ENCODE measurements around the gene NISCH.

NISCH gene

DNA sequence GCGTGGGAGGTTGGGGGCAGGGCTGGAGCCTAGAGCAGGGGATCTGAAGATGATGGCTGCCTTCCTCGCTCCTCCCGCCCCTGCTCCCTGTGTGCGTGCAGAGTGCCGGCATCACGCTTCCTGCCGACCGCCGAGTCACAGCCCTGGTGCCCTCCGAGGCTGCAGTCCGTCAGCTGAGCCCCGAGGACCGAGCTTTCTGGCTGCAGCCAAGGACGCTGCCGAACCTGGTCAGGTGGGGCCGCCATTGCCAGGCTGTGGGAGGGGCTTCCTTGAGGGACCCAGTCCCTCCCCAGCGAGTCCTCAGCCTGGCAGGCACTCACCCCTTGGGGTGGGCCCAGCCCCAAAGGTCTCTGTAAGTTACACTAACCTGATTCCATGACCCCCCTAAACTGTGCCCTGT is 57.3 kb downstream of the NISCH start:
- DNase-seq (ENCODE audit: low read depth in 3 of 3), result no peak

DNA sequence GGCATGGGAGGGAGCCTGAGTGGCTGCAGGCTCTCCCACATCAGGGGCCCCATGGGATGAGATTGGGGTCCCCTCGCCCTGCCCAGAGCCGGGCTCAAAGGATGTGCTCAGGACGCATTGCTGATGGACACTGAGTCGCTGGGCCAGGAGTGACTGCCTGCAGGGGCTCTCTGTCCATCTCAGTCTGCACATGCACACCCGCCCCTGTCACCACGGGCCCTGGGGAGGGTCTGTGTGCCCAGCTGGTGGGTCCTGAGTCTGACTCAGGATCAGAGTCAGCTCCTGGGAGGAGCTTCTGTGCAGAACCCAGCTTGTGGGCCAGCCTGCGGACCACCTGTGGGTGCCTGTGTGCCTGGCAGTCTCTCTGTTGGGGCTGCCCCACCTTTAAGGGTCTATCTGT is 57.9 kb downstream of the NISCH start:
- no peak for DNase-seq (ENCODE audit: low read depth in 3 of 3)

DNA sequence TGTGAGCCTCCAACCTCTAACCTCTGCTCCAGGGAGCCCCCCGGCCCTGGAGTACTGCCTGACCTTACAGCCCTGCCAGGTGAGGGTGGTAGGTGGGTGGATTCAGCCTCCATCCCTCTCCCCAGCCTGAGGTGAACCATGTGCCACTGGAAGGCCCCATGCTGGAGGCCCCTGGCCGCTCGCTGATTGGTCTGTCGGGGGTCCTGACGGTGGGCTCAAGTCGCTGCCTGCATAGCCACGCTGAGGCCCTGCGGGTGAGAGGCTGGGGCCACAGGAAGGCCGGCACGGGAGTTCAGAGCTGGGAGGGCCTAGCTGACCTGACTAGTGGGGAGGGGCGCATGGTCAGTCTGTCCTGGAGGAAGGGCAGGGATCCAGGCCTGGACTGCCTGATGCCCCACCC is 59.2 kb downstream of the NISCH start:
- DNase-seq (ENCODE audit: low read depth in 3 of 3), result no peak

DNA sequence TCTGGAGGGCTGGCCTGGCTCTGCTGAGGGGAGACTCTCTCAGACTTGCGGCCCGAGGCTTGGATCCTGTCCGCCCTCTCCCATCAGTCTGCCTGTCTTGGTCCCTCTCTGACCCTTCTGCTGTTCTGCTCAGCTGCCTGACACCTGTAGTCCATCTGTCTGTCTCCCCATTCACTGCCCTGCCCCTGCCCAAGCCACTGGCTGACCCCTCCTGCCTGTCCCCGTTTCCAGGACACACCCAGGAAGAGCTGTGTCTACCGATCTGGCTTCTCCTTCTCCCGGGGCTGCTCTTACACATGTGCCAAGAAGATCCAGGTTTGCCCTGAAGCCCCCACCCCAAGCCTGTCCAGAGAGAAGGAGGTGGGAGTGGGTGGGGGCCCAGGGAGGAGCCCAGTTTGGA is 59.8 kb downstream of the NISCH start:
- DNase-seq (ENCODE audit: low read depth in 3 of 3), result no peak

DNA sequence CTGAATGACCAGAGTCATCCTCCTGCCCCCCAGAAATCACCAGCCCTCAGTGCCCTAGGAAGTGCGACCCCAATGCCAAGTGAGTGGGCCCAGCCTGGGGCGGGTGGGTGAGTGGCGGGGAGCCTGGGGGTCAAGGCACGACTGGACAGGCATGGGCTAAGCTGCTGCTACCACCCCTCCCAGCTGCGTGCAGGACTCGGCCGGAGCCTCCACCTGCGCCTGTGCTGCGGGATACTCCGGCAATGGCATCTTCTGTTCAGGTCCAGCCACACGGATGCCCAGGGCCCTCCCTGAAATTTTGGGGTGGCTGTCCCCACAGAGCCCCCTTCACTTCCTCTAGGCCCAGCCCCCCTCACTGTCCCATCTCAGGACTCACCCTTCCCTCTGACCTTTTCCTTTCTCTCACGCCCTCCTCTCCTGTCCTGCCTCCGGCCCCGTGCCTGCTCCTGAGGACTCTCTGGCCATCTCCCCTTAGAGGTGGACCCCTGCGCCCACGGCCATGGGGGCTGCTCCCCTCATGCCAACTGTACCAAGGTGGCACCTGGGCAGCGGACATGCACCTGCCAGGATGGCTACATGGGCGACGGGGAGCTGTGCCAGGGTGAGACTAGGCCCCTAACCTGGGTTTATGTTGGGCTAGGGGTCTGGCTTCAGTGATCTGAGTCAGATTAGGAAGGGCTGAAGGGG is 61.2 kb downstream of the NISCH start:
- no peak for DNase-seq (ENCODE audit: low read depth in 3 of 3)

DNA sequence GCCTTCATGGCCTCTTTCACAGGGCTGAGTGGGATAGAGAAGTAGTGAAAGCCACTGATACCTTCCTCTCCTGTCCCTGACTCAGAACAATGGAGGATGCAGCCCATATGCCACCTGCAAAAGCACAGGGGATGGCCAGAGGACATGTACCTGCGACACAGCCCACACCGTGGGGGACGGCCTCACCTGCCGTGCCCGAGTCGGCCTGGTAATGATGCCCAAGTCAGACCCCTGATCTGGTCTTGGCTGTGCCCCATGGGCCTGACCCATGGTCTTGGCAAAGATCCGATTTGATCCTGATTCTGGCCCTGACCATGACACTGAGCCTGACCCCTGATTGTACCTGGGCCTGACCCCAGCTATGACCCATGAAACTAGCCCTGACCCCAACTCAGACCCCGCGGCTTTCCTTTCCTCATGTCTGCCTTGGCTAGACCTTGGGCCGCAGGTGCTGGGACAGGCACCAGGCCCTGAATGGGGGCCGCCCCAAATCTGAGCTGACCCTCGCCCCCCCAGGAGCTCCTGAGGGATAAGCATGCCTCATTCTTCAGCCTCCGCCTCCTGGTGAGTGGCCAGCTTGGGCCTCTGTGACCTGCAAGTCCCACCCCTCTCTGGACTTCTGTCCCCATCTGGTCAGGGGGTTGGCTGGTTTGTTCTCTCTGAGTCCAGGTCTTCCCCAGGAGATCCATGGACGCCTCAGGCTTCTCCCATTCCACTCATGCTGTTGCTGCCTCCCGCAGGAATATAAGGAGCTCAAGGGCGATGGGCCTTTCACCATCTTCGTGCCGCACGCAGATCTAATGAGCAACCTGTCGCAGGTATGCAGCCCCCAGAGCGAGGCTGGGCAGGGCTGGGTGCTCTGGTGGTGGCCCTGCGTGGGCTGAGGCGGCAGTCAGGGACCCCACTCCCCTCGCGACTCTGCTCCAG is 62.7 kb downstream of the NISCH start:
- no peak for DNase-seq (ENCODE audit: low read depth in 3 of 3)

DNA sequence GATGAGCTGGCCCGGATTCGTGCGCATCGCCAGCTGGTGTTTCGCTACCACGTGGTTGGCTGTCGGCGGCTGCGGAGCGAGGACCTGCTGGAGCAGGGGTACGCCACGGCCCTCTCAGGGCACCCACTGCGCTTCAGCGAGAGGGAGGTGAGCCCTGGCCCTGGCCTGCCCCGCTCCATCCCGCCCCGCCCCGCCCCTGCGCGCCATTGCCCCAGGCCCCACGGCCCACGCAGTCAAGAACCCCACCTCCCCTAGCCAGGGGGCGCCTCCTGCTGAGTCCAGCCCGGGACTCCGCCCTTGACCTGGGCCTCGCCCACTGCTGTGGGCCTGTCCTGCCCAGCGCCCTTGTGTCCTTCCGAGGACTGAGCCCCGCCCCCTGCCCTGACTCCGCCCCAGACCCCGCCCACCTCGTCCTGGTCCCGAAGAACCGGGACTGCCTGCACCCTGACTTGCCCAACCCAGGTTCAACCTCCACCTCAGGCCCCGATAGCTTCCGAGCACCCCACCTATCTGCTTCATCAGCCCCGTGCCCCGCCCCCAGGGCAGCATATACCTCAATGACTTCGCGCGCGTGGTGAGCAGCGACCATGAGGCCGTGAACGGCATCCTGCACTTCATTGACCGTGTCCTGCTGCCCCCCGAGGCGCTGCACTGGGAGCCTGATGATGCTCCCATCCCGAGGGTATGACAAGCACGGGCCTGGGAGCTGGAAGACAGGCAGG is 63.5 kb downstream of the NISCH start:
- no peak for DNase-seq (ENCODE audit: low read depth in 3 of 3)

DNA sequence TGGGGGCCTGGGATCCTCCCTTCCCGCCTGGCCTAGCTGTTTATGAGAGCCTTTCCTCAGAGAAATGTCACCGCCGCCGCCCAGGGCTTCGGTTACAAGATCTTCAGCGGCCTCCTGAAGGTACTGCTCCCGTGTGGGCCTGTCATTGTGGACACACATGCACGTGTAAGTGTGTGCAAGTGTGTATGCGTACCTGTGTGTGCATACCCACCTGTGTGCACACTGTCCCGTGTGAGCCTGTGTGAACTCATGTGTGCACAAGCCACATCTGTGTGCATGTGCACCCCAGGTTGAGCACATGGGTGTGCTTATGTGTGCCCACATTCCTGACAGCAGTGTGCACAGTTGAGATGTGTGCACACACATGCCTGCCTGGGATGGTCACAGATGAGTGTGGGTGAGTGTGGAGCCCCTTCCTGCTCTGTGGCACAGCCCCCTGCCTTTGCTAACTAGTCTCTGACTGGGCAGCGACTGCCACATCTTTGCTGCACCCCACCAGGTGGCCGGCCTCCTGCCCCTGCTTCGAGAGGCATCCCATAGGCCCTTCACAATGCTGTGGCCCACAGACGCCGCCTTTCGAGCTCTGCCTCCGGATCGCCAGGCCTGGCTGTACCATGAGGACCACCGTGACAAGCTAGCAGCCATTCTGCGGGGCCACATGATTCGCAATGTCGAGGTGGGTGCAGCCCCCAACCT is 64.2 kb downstream of the NISCH start:
- DNase-seq (ENCODE audit: low read depth in 3 of 3), result no peak

DNA sequence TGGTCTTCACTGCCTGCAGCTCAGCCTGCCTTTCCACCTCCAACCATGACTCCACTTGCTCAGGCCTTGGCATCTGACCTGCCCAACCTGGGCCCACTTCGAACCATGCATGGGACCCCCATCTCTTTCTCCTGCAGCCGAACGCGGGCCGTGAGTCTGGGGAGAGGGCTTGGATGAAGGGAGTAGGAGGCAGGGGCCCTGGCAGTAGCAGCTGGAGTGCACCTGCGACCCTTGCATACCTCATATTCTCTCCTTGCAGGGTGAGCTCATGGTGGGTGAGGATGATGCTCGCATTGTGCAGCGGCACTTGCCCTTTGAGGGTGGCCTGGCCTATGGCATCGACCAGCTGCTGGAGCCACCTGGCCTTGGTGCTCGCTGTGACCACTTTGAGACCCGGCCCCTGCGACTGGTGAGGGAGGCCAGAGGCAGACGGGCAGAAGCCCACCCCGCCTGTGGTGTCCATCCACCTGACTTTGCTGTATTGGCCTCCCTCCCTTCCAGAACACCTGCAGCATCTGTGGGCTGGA is 64.8 kb downstream of the NISCH start:
- DNase-seq (ENCODE audit: low read depth in 3 of 3), result no peak

DNA sequence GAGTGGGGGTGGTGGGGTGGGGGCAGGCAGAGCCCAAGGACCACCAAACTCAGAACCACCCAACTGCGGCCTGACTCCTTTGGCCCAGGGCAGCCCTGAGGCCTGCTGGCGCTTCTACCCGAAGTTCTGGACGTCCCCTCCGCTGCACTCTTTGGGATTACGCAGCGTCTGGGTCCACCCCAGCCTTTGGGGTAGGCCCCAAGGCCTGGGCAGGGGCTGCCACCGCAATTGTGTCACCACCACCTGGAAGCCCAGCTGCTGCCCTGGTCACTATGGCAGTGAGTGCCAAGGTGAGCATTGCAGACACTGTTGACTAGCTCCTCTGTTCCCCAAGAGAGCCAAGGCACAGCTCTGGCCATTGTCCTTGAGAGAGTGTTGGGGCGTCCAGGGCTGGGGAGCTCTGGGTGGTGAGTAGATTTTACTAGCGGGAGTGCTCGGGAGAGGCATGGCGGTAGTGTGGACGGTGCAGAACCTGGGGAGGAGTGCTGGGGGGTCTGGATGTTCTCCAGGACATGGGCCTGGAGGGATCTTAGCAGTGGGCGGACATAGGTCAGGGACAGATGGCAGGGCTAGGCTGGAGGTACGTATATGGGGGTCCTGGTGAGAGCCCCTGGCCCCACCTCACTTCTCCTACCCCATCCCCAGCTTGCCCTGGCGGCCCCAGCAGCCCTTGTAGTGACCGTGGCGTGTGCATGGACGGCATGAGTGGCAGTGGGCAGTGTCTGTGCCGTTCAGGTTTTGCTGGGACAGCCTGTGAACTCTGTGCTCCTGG is 65.5 kb downstream of the NISCH start:
- DNase-seq (ENCODE audit: low read depth in 3 of 3), result no peak

DNA sequence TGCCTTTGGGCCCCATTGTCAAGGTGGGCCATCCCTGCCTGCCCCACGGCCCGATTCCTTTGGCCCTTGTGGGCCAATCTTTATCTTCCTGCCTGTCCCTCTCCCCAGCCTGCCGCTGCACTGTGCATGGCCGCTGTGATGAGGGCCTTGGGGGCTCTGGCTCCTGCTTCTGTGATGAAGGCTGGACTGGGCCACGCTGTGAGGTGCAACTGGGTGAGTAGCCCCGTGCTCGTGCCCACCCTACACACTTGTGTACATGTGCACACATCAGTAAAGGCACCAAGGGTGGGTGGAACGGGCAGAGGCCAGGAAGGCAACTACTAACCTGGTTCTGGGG is 66.1 kb downstream of the NISCH start:
- DNase-seq (ENCODE audit: low read depth in 3 of 3), result no peak

DNA sequence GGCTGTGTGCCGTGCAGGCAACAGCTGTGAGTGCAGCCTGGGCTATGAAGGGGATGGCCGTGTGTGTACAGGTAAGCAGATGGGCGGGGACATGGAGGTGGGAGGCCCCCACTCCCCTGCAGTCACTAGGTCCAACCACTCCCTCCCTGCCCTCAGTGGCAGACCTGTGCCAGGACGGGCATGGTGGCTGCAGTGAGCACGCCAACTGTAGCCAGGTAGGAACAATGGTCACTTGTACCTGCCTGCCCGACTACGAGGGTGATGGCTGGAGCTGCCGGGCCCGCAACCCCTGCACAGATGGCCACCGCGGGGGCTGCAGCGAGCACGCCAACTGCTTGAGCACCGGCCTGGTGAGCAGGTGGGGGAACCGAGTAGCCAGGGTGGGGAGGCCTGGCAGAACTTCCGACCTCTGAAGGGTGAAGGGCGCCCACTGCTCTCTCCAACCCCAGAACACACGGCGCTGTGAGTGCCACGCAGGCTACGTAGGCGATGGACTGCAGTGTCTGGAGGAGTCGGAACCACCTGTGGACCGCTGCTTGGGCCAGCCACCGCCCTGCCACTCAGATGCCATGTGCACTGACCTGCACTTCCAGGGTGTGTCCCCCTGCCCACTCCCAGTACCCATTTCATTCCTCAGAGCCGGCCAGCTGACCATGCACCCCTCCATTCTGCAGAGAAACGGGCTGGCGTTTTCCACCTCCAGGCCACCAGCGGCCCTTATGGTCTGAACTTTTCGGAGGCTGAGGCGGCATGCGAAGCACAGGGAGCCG is 66.7 kb downstream of the NISCH start:
- DNase-seq (ENCODE audit: low read depth in 3 of 3), result no peak

DNA sequence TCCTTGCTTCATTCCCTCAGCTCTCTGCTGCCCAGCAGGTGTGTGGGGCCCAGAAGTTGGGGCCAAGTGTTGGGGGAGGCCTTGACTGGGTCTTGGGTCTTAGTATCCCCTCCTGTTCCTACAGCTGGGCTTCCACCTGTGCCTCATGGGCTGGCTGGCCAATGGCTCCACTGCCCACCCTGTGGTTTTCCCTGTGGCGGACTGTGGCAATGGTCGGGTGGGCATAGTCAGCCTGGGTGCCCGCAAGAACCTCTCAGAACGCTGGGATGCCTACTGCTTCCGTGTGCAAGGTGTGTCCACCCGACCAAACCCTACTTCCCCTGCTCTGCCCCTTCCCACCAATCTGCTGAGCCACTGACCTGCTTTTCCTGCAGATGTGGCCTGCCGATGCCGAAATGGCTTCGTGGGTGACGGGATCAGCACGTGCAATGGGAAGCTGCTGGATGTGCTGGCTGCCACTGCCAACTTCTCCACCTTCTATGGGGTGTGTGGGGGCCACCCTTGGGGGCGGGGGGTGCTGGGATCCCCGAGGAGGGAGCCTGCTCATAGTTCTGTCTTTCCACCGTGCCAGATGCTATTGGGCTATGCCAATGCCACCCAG is 67.3 kb downstream of the NISCH start:
- DNase-seq (ENCODE audit: low read depth in 3 of 3), result no peak

DNA sequence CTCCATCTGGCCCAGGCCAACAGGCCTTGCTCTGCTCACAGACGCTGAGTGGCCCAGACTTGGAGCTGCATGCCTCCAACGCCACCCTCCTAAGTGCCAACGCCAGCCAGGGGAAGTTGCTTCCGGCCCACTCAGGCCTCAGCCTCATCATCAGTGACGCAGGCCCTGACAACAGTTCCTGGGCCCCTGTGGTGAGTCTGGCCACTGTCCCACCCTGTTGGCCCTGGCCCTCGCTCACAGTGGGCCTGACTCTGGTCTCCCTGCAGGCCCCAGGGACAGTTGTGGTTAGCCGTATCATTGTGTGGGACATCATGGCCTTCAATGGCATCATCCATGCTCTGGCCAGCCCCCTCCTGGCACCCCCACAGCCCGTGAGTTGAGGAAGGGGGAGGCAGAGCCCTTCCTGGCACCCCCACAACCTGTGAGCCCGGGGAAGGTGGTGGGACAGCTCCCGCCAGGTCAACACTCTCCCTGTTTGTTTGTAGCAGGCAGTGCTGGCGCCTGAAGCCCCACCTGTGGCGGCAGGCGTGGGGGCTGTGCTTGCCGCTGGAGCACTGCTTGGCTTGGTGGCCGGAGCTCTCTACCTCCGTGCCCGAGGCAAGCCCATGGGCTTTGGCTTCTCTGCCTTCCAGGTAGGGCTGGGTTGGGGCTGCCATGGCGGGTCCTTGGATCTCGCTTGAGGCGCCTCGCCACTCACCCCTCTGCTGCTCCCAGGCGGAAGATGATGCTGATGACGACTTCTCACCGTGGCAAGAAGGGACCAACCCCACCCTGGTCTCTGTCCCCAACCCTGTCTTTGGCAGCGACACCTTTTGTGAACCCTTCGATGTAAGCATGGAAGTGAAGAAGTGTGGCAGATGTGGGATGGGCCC is 68.2 kb downstream of the NISCH start:
- DNase-seq (ENCODE audit: low read depth in 3 of 3), result no peak

DNA sequence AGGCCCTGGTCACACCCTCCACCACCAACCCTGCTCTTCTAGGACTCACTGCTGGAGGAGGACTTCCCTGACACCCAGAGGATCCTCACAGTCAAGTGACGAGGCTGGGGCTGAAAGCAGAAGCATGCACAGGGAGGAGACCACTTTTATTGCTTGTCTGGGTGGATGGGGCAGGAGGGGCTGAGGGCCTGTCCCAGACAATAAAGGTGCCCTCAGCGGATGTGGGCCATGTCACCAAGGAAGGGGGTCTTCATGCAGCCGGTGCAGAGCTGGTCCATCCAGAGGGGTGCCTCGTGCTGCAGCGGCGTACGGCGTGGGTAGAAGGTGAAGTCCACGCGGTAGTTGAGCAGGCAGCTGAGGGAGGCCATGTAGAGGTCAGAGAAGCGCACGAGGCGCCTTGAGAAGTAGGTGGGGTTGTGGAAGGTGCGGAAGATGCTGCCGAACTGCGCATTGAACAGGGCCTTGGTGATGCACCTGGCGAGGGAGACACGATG is 68.9 kb downstream of the NISCH start:
- no peak for DNase-seq (ENCODE audit: low read depth in 3 of 3)

DNA sequence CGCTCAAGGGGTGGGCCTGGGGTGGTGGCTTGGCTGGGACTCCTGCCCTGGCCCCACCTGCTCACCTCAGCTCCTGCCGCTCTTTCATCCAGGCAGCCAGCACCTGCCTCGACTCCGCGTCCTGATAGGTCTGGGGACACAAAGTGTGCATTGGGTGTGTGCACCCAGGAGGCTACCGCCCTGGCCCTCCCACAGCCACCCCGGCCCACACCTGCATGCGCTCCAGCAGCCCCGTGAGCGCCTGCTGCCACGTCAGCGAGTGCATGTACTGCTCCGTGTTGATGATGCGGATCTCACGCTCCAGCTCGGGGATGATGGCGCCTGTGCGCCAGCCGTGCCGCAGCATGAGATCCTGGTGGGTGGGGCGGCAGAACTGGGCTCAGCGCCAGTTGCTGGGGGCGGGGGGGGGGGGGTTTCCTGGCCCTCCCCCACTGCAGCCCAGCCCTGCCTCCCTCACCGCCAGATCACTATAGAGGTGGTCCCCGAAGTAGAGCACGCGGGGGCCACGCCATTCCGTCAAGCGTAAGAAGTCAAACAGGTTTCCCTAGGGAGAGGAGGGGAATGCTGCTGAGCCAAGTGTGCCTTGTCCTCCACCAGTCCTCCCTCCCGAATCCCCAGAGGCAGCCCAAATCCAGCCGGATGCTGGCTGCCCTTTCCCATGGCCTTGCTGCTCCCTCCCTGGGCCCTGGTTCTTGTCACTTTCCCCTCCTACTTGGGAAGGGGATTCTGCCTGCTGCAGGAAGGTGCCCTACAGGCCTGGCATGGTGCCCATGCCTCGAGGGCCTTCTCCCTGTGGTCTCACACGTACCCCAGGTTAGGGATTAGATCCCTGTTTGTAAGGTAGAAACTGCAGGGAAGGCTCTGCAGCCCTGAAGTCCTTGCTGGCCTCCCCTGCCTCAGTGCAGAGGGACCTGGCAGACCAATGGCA is 69.6 kb downstream of the NISCH start:
- DNase-seq (ENCODE audit: low read depth in 3 of 3), result no peak

DNA sequence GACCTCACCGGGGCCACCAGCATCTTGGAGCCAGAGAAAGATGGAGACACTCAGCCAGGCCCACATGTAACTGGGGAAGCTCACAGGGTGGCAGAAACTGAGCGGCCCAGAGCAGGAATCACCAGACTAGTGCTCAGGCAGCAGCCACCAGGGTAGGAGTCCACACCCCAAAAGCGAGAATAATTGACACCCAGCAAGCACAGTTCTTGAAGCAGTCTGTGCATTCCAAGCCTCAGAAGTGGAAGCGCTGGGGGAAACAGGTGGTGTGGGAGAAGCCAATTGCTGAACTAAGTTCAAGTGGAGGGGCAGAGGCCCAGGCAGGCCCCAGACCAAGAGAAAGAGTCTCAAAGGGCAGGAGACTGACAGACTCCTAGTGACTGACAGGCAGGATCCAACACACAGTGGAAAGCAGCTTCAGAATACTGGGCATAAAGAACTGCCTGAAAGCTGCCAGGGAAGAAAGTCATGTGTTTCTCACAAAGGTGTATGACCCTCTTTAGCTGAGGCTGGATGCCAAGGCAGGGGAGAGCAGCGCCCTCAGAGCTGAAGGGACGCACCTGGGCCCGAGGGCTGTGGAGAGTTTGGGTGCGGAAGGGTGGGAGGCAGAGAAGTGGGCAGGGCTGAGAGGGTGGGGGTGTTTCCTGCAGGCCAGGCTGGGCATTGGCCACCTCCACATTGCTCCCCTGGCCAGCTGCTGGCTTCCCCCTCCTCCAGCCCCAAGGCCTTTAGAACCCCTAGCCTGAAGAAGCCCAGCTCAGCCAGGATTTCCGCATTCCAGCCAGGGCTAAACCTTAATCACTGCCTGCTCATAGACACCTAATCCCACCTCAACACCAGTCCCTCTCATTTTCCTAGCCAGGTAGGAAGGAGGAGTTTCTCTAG is 70.5 kb downstream of the NISCH start:
- no peak for DNase-seq (ENCODE audit: low read depth in 3 of 3)

All from stimulated activated CD4-positive, alpha-beta T cell treated with anti-CD3 and anti-CD28 coated beads, TNF-alpha, amount 100 ng/mL, for 4 hours (primary cell).